OCI-LY7 (cell line): Measurements from ENCODE around the gene LRP1B.

Experiments used
- EZH2phosphoT487 ChIP-seq: fragments of 200-600 bp; sonication (generic); IDR thresholded peaks from 2 replicates; pipeline ENCODE4 v1.6.1; 2018; ENCODE audit warnings: low read depth, borderline replicate concordance, mild to moderate bottlenecking, mixed run types, antibody characterized with exemption, low read length, moderate library complexity, mixed read lengths
- TF ChIP-seq, protein P1 (sequence below): fragments of 200-600 bp; sonication (generic); conservative IDR thresholded peaks from 2 replicates; pipeline ENCODE4 v1.5.1; 2014; ENCODE audit warnings: mild to moderate bottlenecking, antibody characterized with exemption, low read length, moderate library complexity, mixed read lengths

DNA sequence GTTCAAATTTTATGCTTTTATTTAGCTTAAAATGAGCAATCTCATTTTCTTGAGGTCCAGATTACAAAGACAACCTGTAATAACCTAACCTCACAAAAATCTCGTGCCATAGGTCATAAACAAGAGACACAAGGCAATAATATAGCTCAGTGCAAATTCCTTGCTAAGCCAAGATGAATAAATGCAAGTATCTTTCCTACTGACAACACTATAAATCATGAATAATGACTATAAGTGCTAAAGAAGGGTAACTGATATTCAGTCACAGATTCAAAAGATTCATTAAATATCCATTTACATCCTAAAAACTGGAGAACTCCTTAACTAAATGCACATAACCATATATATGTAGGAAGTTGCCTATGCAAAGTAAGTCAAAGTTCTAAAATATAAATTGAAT, 1641.6 kb downstream of the LRP1B start:
- no peak for TF ChIP-seq EZH2phosphoT487
- TF ChIP-seq, protein P1, sequence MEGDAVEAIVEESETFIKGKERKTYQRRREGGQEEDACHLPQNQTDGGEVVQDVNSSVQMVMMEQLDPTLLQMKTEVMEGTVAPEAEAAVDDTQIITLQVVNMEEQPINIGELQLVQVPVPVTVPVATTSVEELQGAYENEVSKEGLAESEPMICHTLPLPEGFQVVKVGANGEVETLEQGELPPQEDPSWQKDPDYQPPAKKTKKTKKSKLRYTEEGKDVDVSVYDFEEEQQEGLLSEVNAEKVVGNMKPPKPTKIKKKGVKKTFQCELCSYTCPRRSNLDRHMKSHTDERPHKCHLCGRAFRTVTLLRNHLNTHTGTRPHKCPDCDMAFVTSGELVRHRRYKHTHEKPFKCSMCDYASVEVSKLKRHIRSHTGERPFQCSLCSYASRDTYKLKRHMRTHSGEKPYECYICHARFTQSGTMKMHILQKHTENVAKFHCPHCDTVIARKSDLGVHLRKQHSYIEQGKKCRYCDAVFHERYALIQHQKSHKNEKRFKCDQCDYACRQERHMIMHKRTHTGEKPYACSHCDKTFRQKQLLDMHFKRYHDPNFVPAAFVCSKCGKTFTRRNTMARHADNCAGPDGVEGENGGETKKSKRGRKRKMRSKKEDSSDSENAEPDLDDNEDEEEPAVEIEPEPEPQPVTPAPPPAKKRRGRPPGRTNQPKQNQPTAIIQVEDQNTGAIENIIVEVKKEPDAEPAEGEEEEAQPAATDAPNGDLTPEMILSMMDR, result no peak
